ENCODE results near the gene DAB1. TPM values are rescaled to one million over a fixed set of nuclear protein-coding genes. Genes with fewer than 3 reads are reported as not detected.
A peak's percentile ranks its signal among the peaks of the same experiment; 100 is the strongest.

DAB1 gene
- polyA plus RNA-seq, 1 donor from 2014 or later: 11.4 TPM

GRCh38 chr1:57340334-57341070, 83.4 kb downstream of the DAB1 start:
- H3K27ac ChIP-seq (ENCODE audit: low read length): no peak overlapping the region
- no peaks in the 10 kb centered on the region for H3K9me2 ChIP-seq (ENCODE audit: insufficient read depth, low read length)
- H3K9ac ChIP-seq (ENCODE audit: low read length): no peak overlapping the region
- no peaks in the 10 kb centered on the region for H3K9me3 ChIP-seq (ENCODE audit: low read length)
- H3K4me3 ChIP-seq (ENCODE audit: low read length): no peak overlapping the region
- H4K20me1 ChIP-seq (ENCODE audit: insufficient read depth): no peaks in the 10 kb centered on the region
- TF ChIP-seq TAF1 (IDR thresholded peaks at IDR 0.05; ENCODE audit: low read depth): no peak
- TF ChIP-seq EP300 (conservative IDR thresholded peaks at IDR 0.05; ENCODE audit: poor library complexity, severe bottlenecking): no peak
- peak; percentile 9 for TF ChIP-seq RAD21 (conservative IDR thresholded peaks at IDR 0.05)
- TF ChIP-seq CTCF (IDR thresholded peaks at IDR 0.05; ENCODE audit: poor library complexity, severe bottlenecking): no peak
- TF ChIP-seq SMC3 (conservative IDR thresholded peaks at IDR 0.05; ENCODE audit: poor library complexity): no peak
- no peak overlapping the region for H2AFZ ChIP-seq (ENCODE audit: low read depth, low read length)
- H3F3A ChIP-seq (ENCODE audit: insufficient read depth, low read length, poor library complexity, severe bottlenecking): no peaks in the 10 kb centered on the region
- H3K27me3 ChIP-seq (ENCODE audit: insufficient read depth, low read depth, low read length): no peaks in the 10 kb centered on the region
- no peaks in the 10 kb centered on the region for H3K79me2 ChIP-seq (replicated peaks; ENCODE audit: insufficient read depth, low read length)
- H3K36me3 ChIP-seq (ENCODE audit: insufficient read depth, low read length): no peaks in the 10 kb centered on the region
- H3K4me2 ChIP-seq (ENCODE audit: low read length): no peak overlapping the region

GRCh38 chr1:57337623-57338022, 86.2 kb downstream of the DAB1 start:
- H3K9me3 ChIP-seq (ENCODE audit: low read length): no peaks in the 10 kb centered on the region
- H3K4me2 ChIP-seq (ENCODE audit: low read length): no peak overlapping the region
- no peaks in the 10 kb centered on the region for H3K79me2 ChIP-seq (replicated peaks; ENCODE audit: insufficient read depth, low read length)
- no peak overlapping the region for H3K4me3 ChIP-seq (ENCODE audit: low read length)
- no peaks in the 10 kb centered on the region for H3K9me2 ChIP-seq (ENCODE audit: insufficient read depth, low read length)
- H3F3A ChIP-seq (ENCODE audit: insufficient read depth, low read length, poor library complexity, severe bottlenecking): no peaks in the 10 kb centered on the region
- H3K9ac ChIP-seq (ENCODE audit: low read length): no peak overlapping the region
- H4K20me1 ChIP-seq (ENCODE audit: insufficient read depth): no peaks in the 10 kb centered on the region
- no peaks in the 10 kb centered on the region for H3K36me3 ChIP-seq (ENCODE audit: insufficient read depth, low read length)
- TF ChIP-seq MXI1 (conservative IDR thresholded peaks at IDR 0.05; ENCODE audit: poor library complexity, severe bottlenecking): no peak
- TF ChIP-seq EZH2 (IDR thresholded peaks at IDR 0.05; ENCODE audit: borderline replicate concordance, insufficient read depth, low read length, poor library complexity, severe bottlenecking): no peak
- TF ChIP-seq EP300 (conservative IDR thresholded peaks at IDR 0.05; ENCODE audit: poor library complexity, severe bottlenecking): no peak
- no peak for TF ChIP-seq POLR2AphosphoS5 (IDR thresholded peaks at IDR 0.05)
- TF ChIP-seq TAF1 (IDR thresholded peaks at IDR 0.05; ENCODE audit: low read depth): no peak
- TF ChIP-seq CTCF (IDR thresholded peaks at IDR 0.05; ENCODE audit: poor library complexity, severe bottlenecking): no peak
- no peak for TF ChIP-seq SMC3 (conservative IDR thresholded peaks at IDR 0.05; ENCODE audit: poor library complexity)
- TF ChIP-seq REST (IDR thresholded peaks at IDR 0.05; ENCODE audit: borderline replicate concordance): no peak
- no peak for TF ChIP-seq RAD21 (conservative IDR thresholded peaks at IDR 0.05)
- no peaks in the 10 kb centered on the region for H3K27me3 ChIP-seq (ENCODE audit: insufficient read depth, low read depth, low read length)
- no peak overlapping the region for H3K27ac ChIP-seq (ENCODE audit: low read length)
- no peak overlapping the region for H2AFZ ChIP-seq (ENCODE audit: low read depth, low read length)

Measured in neural cell (in vitro differentiated cells).